Measurements from ENCODE around the gene RNPC3. TPM values are rescaled to one million over a fixed set of nuclear protein-coding genes. Genes with fewer than 3 reads are reported as not detected.
"Not testable (repeated sequence)": the region's sequence is repeated elsewhere in the genome, so short reads cannot be mapped to it uniquely, and the experiment has no call there.

The RNPC3 gene
- total RNA-seq, 4 donors from 2014 or later, result 64.9 to 92.7 (median 80.6) TPM

- no peaks in the 10 kb centered on the region for H3K27me3 ChIP-seq
- no peak for TF ChIP-seq POLR2A (IDR thresholded peaks at IDR 0.05)
- TF ChIP-seq CTCF (IDR thresholded peaks at IDR 0.05), result no peak
- H3K36me3 ChIP-seq, result no peaks in the 10 kb centered on the region
- WGBS, 2 donors, result 89 to 90% methylated on average over 3 of the region's 3 CpGs
- no peak for DNase-seq
- H3K27ac ChIP-seq, result no peak overlapping the region
- peaks cover 0 to 6% of the 10 kb centered on the region in 2 donors for H3K4me1 ChIP-seq
- intact Hi-C loops (cut with DNase I), result no loop called here
- no peak overlapping the region for H3K4me3 ChIP-seq (replicated peaks in 1 of 3)
- no peaks in the 10 kb centered on the region for H3K9me3 ChIP-seq
Measured at GRCh38 chr1:103583887-103584286, 58.4 kb downstream of the RNPC3 start.

- H3K9me3 ChIP-seq, result no peaks in the 10 kb centered on the region
- no peaks in the 10 kb centered on the region for H3K27me3 ChIP-seq
- no peaks in the 10 kb centered on the region for H3K36me3 ChIP-seq
- TF ChIP-seq POLR2A (IDR thresholded peaks at IDR 0.05), result no peak
- no peak for TF ChIP-seq CTCF (IDR thresholded peaks at IDR 0.05)
- WGBS, 2 donors, result 86 to 89% methylated on average over 2 of the region's 2 CpGs
- H3K4me1 ChIP-seq, result peaks cover 0 to 6% of the 10 kb centered on the region in 2 donors
- no peak overlapping the region for H3K27ac ChIP-seq
- no peak for DNase-seq
- intact Hi-C loops (cut with DNase I), result no loop called here
- H3K4me3 ChIP-seq (replicated peaks in 1 of 3), result no peak overlapping the region
Measured at GRCh38 chr1:103584537-103584936, 59.0 kb downstream of the RNPC3 start.

- intact Hi-C loops (cut with DNase I); H3K4me3 ChIP-seq (replicated peaks in 1 of 3); H3K36me3 ChIP-seq; H3K4me1 ChIP-seq; DNase-seq; H3K27me3 ChIP-seq; H3K9me3 ChIP-seq; H3K27ac ChIP-seq: not testable (repeated sequence)
- WGBS, 2 donors, result no CpG with 5 or more reads among the region's 3 CpGs
Measured at GRCh38 chr1:103602740-103603139, 77.2 kb downstream of the RNPC3 start.

Other genes starting within 250 kb of the RNPC3 start
- 10 to 100 TPM; 51.7 to 71.2 (median 54.7) TPM for gene AMY2B, start 45.9 kb downstream of the RNPC3 start, total RNA-seq
- gene AMY2A, start 91.7 kb downstream of the RNPC3 start, total RNA-seq, result not detected
- gene AMY1A, start 130.1 kb downstream of the RNPC3 start, total RNA-seq, result 1 to 10 TPM in 1 of 4 donors, not detected in 3; 3.5 TPM
- gene AMY1B, start 170.5 kb downstream of the RNPC3 start, total RNA-seq, result 1 to 10 TPM in 2 of 4 donors, not detected in 2; 3.5 to 3.9 TPM
- gene AMY1C, start 224.2 kb downstream of the RNPC3 start, total RNA-seq, result 10 to 100 TPM in 1 of 4 donors, 1 to 10 TPM in 3; 1.1 to 24.6 (median 4.0) TPM

Data from thyroid gland (tissue), 4 donors.